ENCODE measurements around the gene AUTS2.

The AUTS2 gene

DNA sequence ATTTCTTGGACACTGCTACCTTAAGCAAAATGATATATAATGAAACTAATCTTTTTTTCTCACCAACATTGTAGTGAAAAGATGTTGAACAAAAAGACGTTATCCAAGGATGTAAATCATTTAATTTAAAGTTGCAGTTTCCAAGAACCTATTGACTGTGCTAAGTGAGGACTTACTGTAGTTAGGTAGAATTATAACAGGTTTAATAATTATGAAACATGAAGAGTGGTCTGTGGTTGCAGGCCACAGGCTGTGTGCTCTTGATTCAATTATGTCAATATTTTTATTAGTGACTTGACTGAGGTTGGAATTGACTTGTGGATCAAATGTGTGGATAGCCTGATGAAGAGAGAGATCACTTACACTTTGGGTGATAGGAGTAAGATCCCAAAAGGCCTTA, 478.1 kb downstream of the AUTS2 start:
- DNase-seq: no peak
- H3K4me3 ChIP-seq (ENCODE audit: low read depth, low read length): no peak overlapping the region
- no peaks in the 10 kb centered on the region for H3K36me3 ChIP-seq
- no peak for TF ChIP-seq CTCF (IDR thresholded peaks at IDR 0.05; ENCODE audit: low read depth, low read length)
- no peaks in the 10 kb centered on the region for H3K27me3 ChIP-seq (ENCODE audit: insufficient read depth, low read depth, severe bottlenecking)
- H3K27ac ChIP-seq: no peak overlapping the region
- no peaks in the 10 kb centered on the region for H3K9me3 ChIP-seq (ENCODE audit: severe bottlenecking)

- TF ChIP-seq CTCF (IDR thresholded peaks at IDR 0.05; ENCODE audit: low read depth, low read length): no peak
- DNase-seq: no peak
- Histone ChIP-seq H3K27ac (no peak overlapping the region), H3K4me3 (ENCODE audit: low read depth, low read length) (no peak overlapping the region), H3K27me3 (ENCODE audit: insufficient read depth, low read depth, severe bottlenecking) (no peaks in the 10 kb centered on the region), H3K9me3 (ENCODE audit: severe bottlenecking) (peaks cover 4% of the 10 kb centered on the region), H3K36me3 (no peaks in the 10 kb centered on the region)
Measured at GRCh38 chr7:70082099-70082611, 483.9 kb downstream of the AUTS2 start.

DNA sequence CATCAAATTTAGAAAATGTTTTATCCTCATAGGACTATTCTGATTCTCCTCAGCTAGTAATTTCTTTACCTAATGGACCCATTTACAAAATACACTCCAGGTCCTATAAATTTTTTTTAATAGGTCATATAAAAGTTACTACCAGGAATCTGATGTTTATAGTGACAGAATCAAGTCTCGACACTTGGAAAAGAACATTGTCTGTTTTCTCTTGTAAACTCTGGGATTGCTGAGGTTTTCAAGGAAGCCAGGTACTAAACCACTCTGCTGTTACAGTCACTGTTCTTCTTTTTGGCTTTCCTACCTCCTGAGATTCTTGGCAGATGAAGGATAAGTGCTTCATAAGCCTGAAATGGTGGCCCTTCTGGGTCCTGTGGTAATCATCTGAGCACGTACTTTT, 493.1 kb downstream of the AUTS2 start:
- no peak overlapping the region for H3K4me3 ChIP-seq (ENCODE audit: low read depth, low read length)
- TF ChIP-seq CTCF (IDR thresholded peaks at IDR 0.05; ENCODE audit: low read depth, low read length): no peak
- H3K9me3 ChIP-seq (ENCODE audit: severe bottlenecking): no peaks in the 10 kb centered on the region
- H3K36me3 ChIP-seq: no peaks in the 10 kb centered on the region
- H3K27ac ChIP-seq: no peak overlapping the region
- DNase-seq: no peak
- no peaks in the 10 kb centered on the region for H3K27me3 ChIP-seq (ENCODE audit: insufficient read depth, low read depth, severe bottlenecking)

DNA sequence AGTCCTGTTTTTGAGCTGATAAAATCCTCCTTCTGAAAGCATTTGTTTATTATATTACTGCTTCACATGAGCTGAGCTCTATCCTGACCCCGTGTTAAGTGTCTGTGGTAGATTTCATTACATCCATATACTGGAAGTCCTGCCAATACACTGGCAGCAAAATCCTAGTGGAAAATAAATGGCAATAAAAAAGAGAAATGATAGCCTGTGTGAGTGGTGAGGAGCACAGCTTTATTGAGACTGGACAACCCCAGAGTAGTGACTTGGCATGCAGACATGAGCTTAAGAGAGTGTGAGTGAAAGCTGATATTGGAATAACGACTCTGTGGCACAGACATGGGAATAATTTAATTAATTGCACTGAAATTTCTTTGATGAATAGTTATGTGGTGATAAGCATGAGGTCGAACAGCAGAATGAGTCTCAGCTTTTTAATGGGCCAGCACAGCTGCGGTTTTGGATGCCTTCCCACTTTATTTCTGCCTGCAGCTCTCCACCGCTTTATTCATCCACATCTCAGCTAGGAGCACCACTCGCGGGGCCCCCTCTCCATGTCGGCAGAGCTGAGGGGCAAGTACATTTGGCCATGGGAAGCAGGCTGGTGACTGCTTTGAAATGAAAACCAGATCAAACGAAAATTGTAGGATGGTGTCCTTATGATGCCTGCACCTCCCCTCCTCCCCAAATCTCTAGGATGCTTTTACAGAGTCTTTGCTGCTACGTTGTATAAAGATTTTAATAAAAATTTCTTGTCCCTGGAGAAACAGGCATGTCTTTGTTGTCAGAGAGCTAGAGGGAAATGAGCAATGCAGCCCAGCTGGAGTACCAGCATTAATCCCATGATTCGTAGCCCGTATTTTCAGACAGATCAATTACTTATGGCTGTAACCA, 494.3 kb downstream of the AUTS2 start:
- no peaks in the 10 kb centered on the region for H3K36me3 ChIP-seq
- DNase-seq: peak; percentile 35
- H3K4me3 ChIP-seq (ENCODE audit: low read depth, low read length): peak overlapping the region; percentile 29
- no peak for TF ChIP-seq CTCF (IDR thresholded peaks at IDR 0.05; ENCODE audit: low read depth, low read length)
- no peaks in the 10 kb centered on the region for H3K27me3 ChIP-seq (ENCODE audit: insufficient read depth, low read depth, severe bottlenecking)
- H3K9me3 ChIP-seq (ENCODE audit: severe bottlenecking): no peaks in the 10 kb centered on the region
- peak overlapping the region; percentile 48 for H3K27ac ChIP-seq

DNA sequence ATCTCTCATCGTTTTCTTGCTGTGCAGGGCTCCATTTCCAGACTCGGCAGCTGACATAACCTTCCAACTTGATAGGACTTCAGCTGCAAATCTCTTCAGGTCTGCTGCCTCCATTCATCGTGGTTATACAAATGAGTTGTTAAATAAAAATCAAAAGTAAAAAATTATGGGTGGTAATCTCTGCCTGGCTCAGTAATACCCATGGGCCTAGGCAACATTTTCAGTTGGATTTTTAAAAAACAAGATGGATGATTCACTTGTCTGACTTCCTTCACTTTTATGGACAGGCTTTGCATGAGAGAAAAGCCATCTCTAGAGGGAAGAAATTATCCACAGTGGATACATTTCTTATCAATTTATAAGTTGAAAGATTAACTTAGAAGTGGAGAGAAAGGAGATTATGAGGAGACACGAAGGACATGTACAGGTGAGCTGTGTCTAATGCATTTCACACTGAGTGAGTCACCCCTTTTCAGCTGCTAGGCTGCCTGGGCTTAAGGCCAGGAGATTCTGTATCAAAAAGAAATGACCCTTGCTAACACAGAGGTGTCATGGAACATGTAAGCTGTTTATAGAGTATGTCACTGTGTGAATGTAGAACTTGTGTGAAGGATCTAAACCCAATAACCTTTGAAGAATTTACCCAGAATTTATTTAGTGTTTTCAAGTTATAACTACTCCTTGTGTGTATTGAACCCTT, 495.1 kb downstream of the AUTS2 start:
- Histone ChIP-seq H3K36me3 (no peaks in the 10 kb centered on the region), H3K27ac (peak overlapping the region; percentile 48; the same call in 1 of the 2 replicates), H3K9me3 (ENCODE audit: severe bottlenecking) (no peaks in the 10 kb centered on the region), H3K27me3 (ENCODE audit: insufficient read depth, low read depth, severe bottlenecking) (no peaks in the 10 kb centered on the region), H3K4me3 (ENCODE audit: low read depth, low read length) (peak overlapping the region; percentile 14; the same call in 1 of the 2 replicates)
- peak; percentile 19 for DNase-seq
- TF ChIP-seq CTCF (IDR thresholded peaks at IDR 0.05; ENCODE audit: low read depth, low read length): no peak
